MM.1S (cell line): ENCODE measurements around the gene TLE3.
A peak's percentile ranks its signal among the peaks of the same experiment; 100 is the strongest.

Experiments used
- DNase-seq: peaks from one replicate; pipeline ENCODE4 v3.0.0-alpha.2; 2015
- H2AFZ ChIP-seq: fragments of 300-600 bp; sonication (generic); 2 replicates; pipeline ENCODE4 v1.6.0; 2016; ENCODE audit warnings: antibody characterized with exemption, low read length
- H3F3A ChIP-seq: fragments of 300-600 bp; sonication (generic); 2 replicates; pipeline ENCODE4 v1.6.1; 2016; ENCODE audit warnings: mild to moderate bottlenecking, antibody characterized with exemption, low read length, moderate library complexity, mixed read lengths; ENCODE audit not compliant: insufficient read depth
- H3K27ac ChIP-seq: fragments of 300-600 bp; sonication (generic); 2 replicates; pipeline ENCODE4 v1.5.1; 2016; ENCODE audit warnings: mild to moderate bottlenecking, low read length
- H3K27me3 ChIP-seq: fragments of 300-600 bp; sonication (generic); replicated peaks from 2 replicates; pipeline ENCODE4 v1.6.0; 2016; ENCODE audit warnings: low read length; ENCODE audit not compliant: insufficient read depth
- H3K36me3 ChIP-seq: fragments of 300-600 bp; sonication (generic); replicated peaks from 2 replicates; pipeline ENCODE4 v1.6.1; 2016; ENCODE audit warnings: mild to moderate bottlenecking, low read length, mixed read lengths; ENCODE audit not compliant: insufficient read depth
- H3K4me1 ChIP-seq: fragments of 300-600 bp; sonication (generic); 2 replicates; pipeline ENCODE4 v1.6.1; 2016; ENCODE audit warnings: low read length, mixed read lengths
- H3K4me2 ChIP-seq: fragments of 300-600 bp; sonication (generic); 2 replicates; pipeline ENCODE4 v1.6.0; 2016; ENCODE audit warnings: low read depth, low read length
- H3K4me3 ChIP-seq: fragments of 300-600 bp; sonication (generic); 2 replicates; pipeline ENCODE4 v1.5.1; 2016; ENCODE audit warnings: low read length, mixed read lengths
- H3K79me2 ChIP-seq: fragments of 300-600 bp; sonication (generic); 2 replicates; pipeline ENCODE4 v1.6.1; 2016; ENCODE audit warnings: mixed run types, low read length, mixed read lengths
- H3K9ac ChIP-seq: fragments of 300-600 bp; sonication (generic); 2 replicates; pipeline ENCODE4 v1.6.1; 2016; ENCODE audit warnings: low read length, mixed read lengths
- H3K9me2 ChIP-seq: fragments of 300-600 bp; sonication (generic); replicated peaks from 2 replicates; pipeline ENCODE4 v1.6.1; 2016; ENCODE audit warnings: mild to moderate bottlenecking, low read length, mixed read lengths; ENCODE audit not compliant: insufficient read depth
- H3K9me3 ChIP-seq: fragments of 300-600 bp; sonication (generic); replicated peaks from 2 replicates; pipeline ENCODE4 v1.6.1; 2016; ENCODE audit warnings: mild to moderate bottlenecking, low read length, mixed read lengths; ENCODE audit not compliant: insufficient read depth
- H4K20me1 ChIP-seq: fragments of 300-600 bp; sonication (generic); 2 replicates; pipeline ENCODE4 v1.6.1; 2016; ENCODE audit warnings: mild to moderate bottlenecking, low read length, moderate library complexity, mixed read lengths; ENCODE audit not compliant: insufficient read depth
- CTCF ChIP-seq: fragments of 300-600 bp; sonication (generic); IDR thresholded peaks from 2 replicates; pipeline ENCODE4 v1.5.1; 2016; ENCODE audit warnings: antibody characterized with exemption, low read length, mixed read lengths
- EZH2 ChIP-seq: fragments of 300-600 bp; sonication (generic); optimal IDR thresholded peaks from 2 replicates; pipeline ENCODE3; 2017; ENCODE audit warnings: low read depth, mild to moderate bottlenecking, antibody characterized with exemption, low read length, mixed read lengths
- EZH2phosphoT487 ChIP-seq: fragments of 300-600 bp; sonication (generic); IDR thresholded peaks from 2 replicates; pipeline ENCODE4 v1.6.1; 2018; ENCODE audit warnings: antibody characterized with exemption, low read length

The TLE3 gene

GRCh38 chr15:70035051-70035718 is 62.5 kb downstream of the TLE3 start:
- H2AFZ ChIP-seq: peak overlapping the region; percentile 12
- peak overlapping the region; percentile 100 for H3K27ac ChIP-seq
- no peak overlapping the region for H3K4me3 ChIP-seq
- H3F3A ChIP-seq: peaks cover 25% of the 10 kb centered on the region
- TF ChIP-seq CTCF (no peak), EZH2phosphoT487 (no peak)
- H3K9ac ChIP-seq: peak overlapping the region; percentile 67
- H3K9me2 ChIP-seq: no peaks in the 10 kb centered on the region
- H3K4me1 ChIP-seq: peaks cover 44% of the 10 kb centered on the region
- no peaks in the 10 kb centered on the region for H3K27me3 ChIP-seq
- H3K79me2 ChIP-seq: no peaks in the 10 kb centered on the region
- no peaks in the 10 kb centered on the region for H3K36me3 ChIP-seq
- H3K9me3 ChIP-seq: no peaks in the 10 kb centered on the region
- no peak for DNase-seq
- H3K4me2 ChIP-seq: peak overlapping the region; percentile 66
- no peaks in the 10 kb centered on the region for H4K20me1 ChIP-seq

GRCh38 chr15:70034596-70034995 is 63.1 kb downstream of the TLE3 start:
- Histone ChIP-seq H3K4me2 (no peak overlapping the region), H3K9me2 (no peaks in the 10 kb centered on the region), H3K9me3 (no peaks in the 10 kb centered on the region), H3K79me2 (no peaks in the 10 kb centered on the region), H3K36me3 (no peaks in the 10 kb centered on the region), H3K27me3 (no peaks in the 10 kb centered on the region), H4K20me1 (no peaks in the 10 kb centered on the region), H3K9ac (no peak overlapping the region), H3F3A (peaks cover 25% of the 10 kb centered on the region), H2AFZ (no peak overlapping the region), H3K4me3 (no peak overlapping the region), H3K27ac (peak overlapping the region; percentile 100; the same call in 1 of the 2 replicates), H3K4me1 (peaks cover 50% of the 10 kb centered on the region)
- DNase-seq: no peak
- TF ChIP-seq CTCF (no peak), EZH2phosphoT487 (no peak), EZH2 (no peak)

GRCh38 chr15:70034141-70034540 is 63.6 kb downstream of the TLE3 start:
- Histone ChIP-seq H3K9me3 (no peaks in the 10 kb centered on the region), H3K36me3 (no peaks in the 10 kb centered on the region), H3K9ac (no peak overlapping the region), H2AFZ (no peak overlapping the region), H4K20me1 (no peaks in the 10 kb centered on the region), H3K9me2 (no peaks in the 10 kb centered on the region), H3K4me3 (no peak overlapping the region), H3K27ac (no peak overlapping the region), H3F3A (peaks cover 25% of the 10 kb centered on the region), H3K4me2 (no peak overlapping the region), H3K79me2 (no peaks in the 10 kb centered on the region), H3K4me1 (peaks cover 54% of the 10 kb centered on the region), H3K27me3 (no peaks in the 10 kb centered on the region)
- no peak for TF ChIP-seq EZH2phosphoT487
- no peak for TF ChIP-seq CTCF
- no peak for TF ChIP-seq EZH2
- DNase-seq: no peak
